ENCODE results near the gene PRKAR1A.
"Not testable (repeated sequence)": the region's sequence is repeated elsewhere in the genome, so short reads cannot be mapped to it uniquely, and the experiment has no call there.

The PRKAR1A gene

GRCh38 chr17:68511671-68512246, 471 bp upstream of the PRKAR1A start:
- DNase-seq, result peak; percentile 89

- peak; percentile 42 for DNase-seq
These were observed 787 bp downstream of the PRKAR1A start for GRCh38 chr17:68512960-68513474.

- no peak for DNase-seq
These were observed 1.7 kb downstream of the PRKAR1A start for GRCh38 chr17:68513932-68514331.

- no peak for DNase-seq
These were observed 2.8 kb downstream of the PRKAR1A start for GRCh38 chr17:68514831-68515635.

- no peak for DNase-seq
These were observed 4.5 kb downstream of the PRKAR1A start for GRCh38 chr17:68516732-68517131.

GRCh38 chr17:68517605-68518004, 5.4 kb downstream of the PRKAR1A start:
- DNase-seq, result not testable (repeated sequence)

GRCh38 chr17:68518063-68518815, 6.0 kb downstream of the PRKAR1A start:
- no peak for DNase-seq

- not testable (repeated sequence) for DNase-seq
These were observed 6.8 kb downstream of the PRKAR1A start for GRCh38 chr17:68519051-68519450.

GRCh38 chr17:68519911-68520310, 7.7 kb downstream of the PRKAR1A start:
- no peak for DNase-seq

GRCh38 chr17:68522266-68522665, 10.0 kb downstream of the PRKAR1A start:
- DNase-seq, result no peak

- DNase-seq, result no peak
These were observed 14.3 kb downstream of the PRKAR1A start for GRCh38 chr17:68526548-68526947.

- no peak for DNase-seq
These were observed 15.1 kb downstream of the PRKAR1A start for GRCh38 chr17:68527314-68527713.

GRCh38 chr17:68531252-68531651, 19.0 kb downstream of the PRKAR1A start:
- DNase-seq, result no peak

- no peak for DNase-seq
These were observed 20.6 kb downstream of the PRKAR1A start for GRCh38 chr17:68532826-68533225.

GRCh38 chr17:68533887-68534694, 21.9 kb downstream of the PRKAR1A start:
- peak; percentile 42 for DNase-seq

GRCh38 chr17:68534695-68535088, 22.5 kb downstream of the PRKAR1A start:
- DNase-seq, result no peak

GRCh38 chr17:68535922-68536321, 23.7 kb downstream of the PRKAR1A start:
- no peak for DNase-seq

GRCh38 chr17:68539548-68540467, 27.6 kb downstream of the PRKAR1A start:
- DNase-seq, result no peak

- no peak for DNase-seq
These were observed 28.8 kb downstream of the PRKAR1A start for GRCh38 chr17:68540981-68541380.

GRCh38 chr17:68541816-68542215, 29.6 kb downstream of the PRKAR1A start:
- DNase-seq, result no peak

- DNase-seq, result no peak
These were observed 30.7 kb downstream of the PRKAR1A start for GRCh38 chr17:68542698-68543463.
